Fibroblast of upper back skin (primary cell): Measurements from ENCODE around the gene C15orf39.
"Not testable (repeated sequence)": the region's sequence is repeated elsewhere in the genome, so short reads cannot be mapped to it uniquely, and the experiment has no call there.

Experiments used
- DNase-seq: peaks from one replicate; pipeline ENCODE4 v3.0.0-alpha.2; 2013

The C15orf39 gene

GRCh38 chr15:75213212-75213767 is 11.6 kb downstream of the C15orf39 start:
- no peak for DNase-seq

GRCh38 chr15:75213768-75214221 is 12.1 kb downstream of the C15orf39 start:
- no peak for DNase-seq

GRCh38 chr15:75214293-75215096 is 12.8 kb downstream of the C15orf39 start:
- no peak for DNase-seq

GRCh38 chr15:75215107-75216004 is 13.7 kb downstream of the C15orf39 start:
- DNase-seq = no peak

GRCh38 chr15:75217012-75217411 is 15.3 kb downstream of the C15orf39 start:
- no peak for DNase-seq

- not testable (repeated sequence) for DNase-seq
Measured at GRCh38 chr15:75217574-75217973, 15.9 kb downstream of the C15orf39 start.

- DNase-seq = not testable (repeated sequence)
Measured at GRCh38 chr15:75219507-75219929, 17.8 kb downstream of the C15orf39 start.

- DNase-seq = no peak
Measured at GRCh38 chr15:75223688-75224087, 22.0 kb downstream of the C15orf39 start.

GRCh38 chr15:75224281-75224680 is 22.6 kb downstream of the C15orf39 start:
- DNase-seq = no peak

- not testable (repeated sequence) for DNase-seq
Measured at GRCh38 chr15:75225102-75225836, 23.6 kb downstream of the C15orf39 start.

- no peak for DNase-seq
Measured at GRCh38 chr15:75225951-75226732, 24.5 kb downstream of the C15orf39 start.

- DNase-seq = not testable (repeated sequence)
Measured at GRCh38 chr15:75227112-75227511, 25.4 kb downstream of the C15orf39 start.

- no peak for DNase-seq
Measured at GRCh38 chr15:75227663-75228280, 26.1 kb downstream of the C15orf39 start.

GRCh38 chr15:75228787-75229186 is 27.1 kb downstream of the C15orf39 start:
- no peak for DNase-seq

GRCh38 chr15:75229191-75230015 is 27.7 kb downstream of the C15orf39 start:
- DNase-seq = peak; percentile 15

GRCh38 chr15:75230016-75230343 is 28.3 kb downstream of the C15orf39 start:
- no peak for DNase-seq

GRCh38 chr15:75230551-75231371 is 29.1 kb downstream of the C15orf39 start:
- DNase-seq = no peak

GRCh38 chr15:75231836-75232235 is 30.2 kb downstream of the C15orf39 start:
- DNase-seq = no peak

GRCh38 chr15:75232252-75232813 is 30.7 kb downstream of the C15orf39 start:
- DNase-seq = no peak
